GM23338 (cell line): ENCODE measurements around the gene SNRPA. TPM values are rescaled to one million over a fixed set of nuclear protein-coding genes. Genes with fewer than 3 reads are reported as not detected.

ENCODE experiments used
- ATAC-seq: fragments of 200-7000 bp; cut with Tn5 transposase; 3 replicates; pipeline ENCODE4 v1.9.1; 2020
- DNase-seq: peaks from one replicate; pipeline ENCODE4 v3.0.0-alpha.2; 2015; ENCODE audit warnings: low spot score
- H2AFZ ChIP-seq: fragments of 200-600 bp; sonication (generic); 2 replicates; pipeline ENCODE4 v1.8.0; 2016; ENCODE audit warnings: antibody characterized with exemption, mild to moderate bottlenecking, moderate library complexity
- H3F3A ChIP-seq: fragments of 200-600 bp; sonication (generic); replicated peaks from 2 replicates; pipeline ENCODE4 v1.8.0; 2017; ENCODE audit warnings: antibody characterized with exemption, mixed run types, low read depth
- H3K27ac ChIP-seq: fragments of 200-600 bp; sonication (generic); 2 replicates; pipeline ENCODE4 v1.6.1; 2016; ENCODE audit warnings: low read depth
- H3K27me3 ChIP-seq: fragments of 200-600 bp; sonication (generic); 2 replicates; pipeline ENCODE4 v1.8.0; 2016; ENCODE audit warnings: mild to moderate bottlenecking, mixed run types, moderate library complexity; ENCODE audit not compliant: insufficient read depth
- H3K36me3 ChIP-seq: fragments of 200-600 bp; sonication (generic); 2 replicates; pipeline ENCODE4 v1.8.0; 2016; ENCODE audit warnings: mild to moderate bottlenecking; ENCODE audit not compliant: insufficient read depth
- H3K4me1 ChIP-seq: fragments of 200-600 bp; sonication (generic); 2 replicates; pipeline ENCODE4 v1.8.0; 2016; ENCODE audit warnings: mild to moderate bottlenecking, moderate library complexity; ENCODE audit not compliant: insufficient read depth
- H3K4me2 ChIP-seq: fragments of 200-600 bp; sonication (generic); 2 replicates; pipeline ENCODE4 v1.7.1; 2017; ENCODE audit warnings: mixed run types
- H3K4me3 ChIP-seq: fragments of 200-600 bp; sonication (generic); 2 replicates; pipeline ENCODE4 v1.6.1; 2016; ENCODE audit warnings: mixed run types
- H3K79me2 ChIP-seq: fragments of 200-600 bp; sonication (generic); replicated peaks from 2 replicates; pipeline ENCODE4 v1.8.0; 2017; ENCODE audit warnings: mild to moderate bottlenecking; ENCODE audit not compliant: insufficient read depth
- H3K9me2 ChIP-seq: fragments of 200-600 bp; sonication (generic); 2 replicates; pipeline ENCODE4 v1.8.0; 2017; ENCODE audit not compliant: insufficient read depth
- H4K20me1 ChIP-seq: fragments of 200-600 bp; sonication (generic); replicated peaks from 2 replicates; pipeline ENCODE4 v1.8.0; 2017; ENCODE audit warnings: mild to moderate bottlenecking; ENCODE audit not compliant: insufficient read depth
- H3K27ac Mint-ChIP-seq: 2 replicates; pipeline ENCODE4 v1.8.0; 2020; ENCODE audit warnings: inconsistent platforms, mild to moderate bottlenecking, moderate library complexity, mixed read lengths
- H3K27me3 Mint-ChIP-seq: 3 replicates; pipeline ENCODE4 v1.8.0; 2022; ENCODE audit warnings: low read depth, mild to moderate bottlenecking, moderate library complexity, mixed read lengths, inconsistent platforms; ENCODE audit not compliant: insufficient read depth, poor library complexity
- H3K36me3 Mint-ChIP-seq: 3 replicates; pipeline ENCODE4 v1.8.0; 2021; ENCODE audit warnings: low read depth, mild to moderate bottlenecking, inconsistent platforms, moderate library complexity, mixed read lengths
- H3K4me1 Mint-ChIP-seq: 3 replicates; pipeline ENCODE4 v1.8.0; 2020; ENCODE audit warnings: mild to moderate bottlenecking, inconsistent platforms, mixed read lengths
- H3K4me3 Mint-ChIP-seq: 3 replicates; pipeline ENCODE4 v1.8.0; 2021; ENCODE audit warnings: moderate library complexity, mild to moderate bottlenecking, inconsistent platforms, mixed read lengths
- H3K9me3 Mint-ChIP-seq: 3 replicates; pipeline ENCODE4 v1.8.0; 2020; ENCODE audit warnings: moderate library complexity, mild to moderate bottlenecking, inconsistent platforms, mixed read lengths
- EZH2 ChIP-seq: fragments of 200-600 bp; sonication (generic); IDR thresholded peaks from one replicate; pipeline ENCODE4 v1.8.0; 2017; ENCODE audit warnings: antibody characterized with exemption, mild to moderate bottlenecking, low read depth; ENCODE audit not compliant: unreplicated experiment
- EZH2phosphoT487 ChIP-seq: fragments of 200-600 bp; sonication (generic); IDR thresholded peaks from one replicate; pipeline ENCODE4 v1.8.1; 2018; ENCODE audit warnings: antibody characterized with exemption; ENCODE audit not compliant: unreplicated experiment
- POLR2AphosphoS5 ChIP-seq: IDR thresholded peaks from 2 replicates; pipeline ENCODE4 v1.6.1; 2016; ENCODE audit warnings: antibody characterized with exemption, low read depth
- ZNF331 ChIP-seq: fragments of 250-450 bp; sonication (Bioruptor Pico); IDR thresholded peaks from 2 replicates; pipeline ENCODE4 v1.5.0; 2020; ENCODE audit warnings: low read depth, mild to moderate bottlenecking, moderate library complexity
- polyA plus RNA-seq: library from polyadenylated mRNA; unstranded; fragments of >200 nt; fragmentation: Nextera tagmentation; extraction: Ambion mirVana; gene quantifications from 2 replicates; pipeline ENCODE4 v1.2.1, GENCODE V29; 2016
- total RNA-seq: library from RNA; depleted of rRNA; stranded (reverse); fragments of >200 nt; shearing (Covaris generic); gene quantifications from 2 replicates; pipeline ENCODE4 v1.2.3, GENCODE V29; 2014
- TF ChIP-seq, protein P1 (sequence below): fragments of 250-450 bp; sonication (Bioruptor Pico); IDR thresholded peaks from 2 replicates; pipeline ENCODE4 v1.5.0; 2020; ENCODE audit warnings: mild to moderate bottlenecking, moderate library complexity
- TF ChIP-seq, protein P2 (sequence below), 2 experiments: fragments of 200-600 bp in 1 of 2; sonication (generic) in 1 of 2; conservative IDR thresholded peaks; 2 replicates each; pipeline versions ENCODE4 v1.5.1 to v1.6.1; 2016 to 2017; ENCODE audit warnings: antibody characterized with exemption in 2 of 2, low read depth in 2 of 2, mild to moderate bottlenecking in 2 of 2, moderate library complexity in 1 of 2

SNRPA gene
- total and polyA plus RNA-seq, 2 experiments from 2014 or later, result 295 to 326 TPM

DNA sequence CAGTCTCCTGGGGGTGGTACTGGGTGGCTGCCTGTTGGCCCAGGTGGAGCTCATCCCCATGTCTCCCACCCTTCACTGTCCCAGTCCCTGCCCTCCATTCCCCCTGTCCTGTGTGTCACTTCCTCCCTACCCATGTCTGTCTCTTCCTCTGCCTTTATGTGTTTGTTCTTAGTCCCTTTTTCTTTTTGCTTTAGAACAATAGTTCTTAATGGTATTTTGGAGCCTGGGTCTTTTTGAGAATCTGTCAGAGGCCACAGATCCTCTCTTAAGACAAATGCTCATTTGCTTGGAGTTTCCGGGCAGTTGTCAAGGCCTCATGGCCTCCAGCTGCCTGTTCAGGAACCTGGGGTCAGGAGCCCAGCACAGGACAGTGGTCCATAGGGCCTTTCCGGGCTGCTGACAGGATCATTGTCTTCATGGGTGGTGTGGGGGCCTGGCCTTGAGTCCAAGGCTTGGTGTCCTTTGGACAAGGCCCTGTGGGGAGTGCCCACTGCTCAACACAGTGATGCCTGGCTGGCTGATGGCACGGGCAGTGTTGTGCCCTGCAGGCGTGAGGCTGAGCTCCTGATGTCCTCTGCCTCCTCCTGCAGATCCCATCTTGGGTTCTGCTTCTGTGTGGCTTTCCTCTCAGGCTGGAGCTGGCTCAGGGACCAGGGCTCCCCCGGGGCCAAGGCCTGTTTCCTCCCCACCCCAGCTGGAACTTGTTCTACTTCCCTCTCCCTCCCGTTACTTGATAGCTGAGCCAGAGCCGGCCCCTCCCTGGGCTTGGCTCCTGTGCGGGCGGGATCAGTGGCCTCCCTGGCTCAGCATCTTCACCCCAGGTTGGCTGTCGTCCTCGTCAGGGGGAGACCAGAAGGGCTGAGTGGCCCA, 51.5 kb downstream of the SNRPA start:
- H3K27me3 Mint-ChIP-seq, result peaks cover 53% of the 10 kb centered on the region
- peaks cover 74% of the 10 kb centered on the region for H3K79me2 ChIP-seq
- no peaks in the 10 kb centered on the region for H3K27me3 ChIP-seq
- peaks cover 35% of the 10 kb centered on the region for H3F3A ChIP-seq
- no peak for ATAC-seq
- peaks cover 53% of the 10 kb centered on the region for H3K36me3 Mint-ChIP-seq
- TF ChIP-seq EZH2 (no peak), POLR2AphosphoS5 (no peak)
- H3K4me2 ChIP-seq, result peak overlapping the region; percentile 71; the same call in 1 of the 2 replicates
- no peak overlapping the region for H2AFZ ChIP-seq
- no peak for DNase-seq
- peak overlapping the region; percentile 56 for H3K4me3 Mint-ChIP-seq
- H3K4me1 ChIP-seq, result peaks cover 61% of the 10 kb centered on the region
- H3K9me3 Mint-ChIP-seq, result no peaks in the 10 kb centered on the region
- peaks cover 66% of the 10 kb centered on the region for H3K4me1 Mint-ChIP-seq
- H3K36me3 ChIP-seq, result peaks cover 8% of the 10 kb centered on the region; the same call in 1 of the 2 replicates
- peak overlapping the region; percentile 88; the same call in 1 of the 2 replicates for H3K27ac Mint-ChIP-seq
- H3K9me2 ChIP-seq, result no peaks in the 10 kb centered on the region
- H3K27ac ChIP-seq, result 0 out of 2 replicates have a peak overlapping the region, but pooled peaks have one; percentile 64
- H3K4me3 ChIP-seq, result peak overlapping the region; percentile 35
- H4K20me1 ChIP-seq, result peaks cover 55% of the 10 kb centered on the region

DNA sequence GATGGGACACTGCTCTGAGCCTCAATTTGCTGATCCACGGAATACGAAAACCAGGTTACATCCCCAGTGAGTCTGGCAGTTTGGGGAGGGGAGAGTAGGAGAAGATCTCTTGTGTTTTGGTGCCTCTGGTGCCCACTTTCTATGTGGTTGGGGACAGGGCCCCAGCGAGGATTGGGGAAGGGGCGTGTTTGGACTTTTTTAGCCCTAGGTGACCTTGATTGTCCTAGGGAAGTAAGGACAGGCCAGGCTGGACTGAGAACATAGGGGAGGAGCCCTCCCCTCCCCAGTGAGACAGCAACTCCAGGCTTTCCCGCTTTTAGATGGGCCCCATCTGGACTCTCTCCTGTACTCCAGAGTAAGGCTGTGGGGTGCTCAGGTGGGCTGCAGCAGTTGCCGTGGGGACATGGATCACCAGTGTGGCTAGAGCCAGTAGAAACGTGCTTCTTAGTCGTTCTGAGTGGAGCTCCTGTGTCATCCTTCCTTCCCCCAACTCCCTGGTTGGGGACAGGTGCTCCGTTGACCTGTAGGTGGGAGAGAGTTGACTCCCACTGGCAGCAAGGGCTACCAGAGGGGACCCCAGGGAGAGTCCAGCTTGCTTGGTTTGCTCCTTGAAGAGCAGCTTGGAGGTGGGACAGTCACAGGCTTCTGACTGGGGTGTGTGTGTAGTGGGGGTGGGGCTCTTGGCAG, 52.3 kb downstream of the SNRPA start:
- Histone ChIP-seq H4K20me1 (peaks cover 62% of the 10 kb centered on the region), H3F3A (peaks cover 36% of the 10 kb centered on the region), H3K36me3 (peaks cover 8% of the 10 kb centered on the region; the same call in 1 of the 2 replicates), H3K4me2 (peak overlapping the region; percentile 71), H3K27me3 (no peaks in the 10 kb centered on the region), H3K79me2 (peaks cover 80% of the 10 kb centered on the region), H3K27ac (peak overlapping the region; percentile 64; the same call in 1 of the 2 replicates), H3K4me3 (peak overlapping the region; percentile 35), H3K9me2 (no peaks in the 10 kb centered on the region), H2AFZ (no peak overlapping the region), H3K4me1 (peaks cover 63% of the 10 kb centered on the region)
- H3K4me3 Mint-ChIP-seq, result peak overlapping the region; percentile 56
- peaks cover 61% of the 10 kb centered on the region for H3K36me3 Mint-ChIP-seq
- peaks cover 52% of the 10 kb centered on the region for H3K27me3 Mint-ChIP-seq
- no peak for DNase-seq
- H3K27ac Mint-ChIP-seq, result peak overlapping the region; percentile 88; the same call in 1 of the 2 replicates
- no peaks in the 10 kb centered on the region for H3K9me3 Mint-ChIP-seq
- no peak for ATAC-seq
- TF ChIP-seq ZNF331 (CRISPR knock-in tag) (no peak), EZH2phosphoT487 (no peak)
- TF ChIP-seq, protein P1, sequence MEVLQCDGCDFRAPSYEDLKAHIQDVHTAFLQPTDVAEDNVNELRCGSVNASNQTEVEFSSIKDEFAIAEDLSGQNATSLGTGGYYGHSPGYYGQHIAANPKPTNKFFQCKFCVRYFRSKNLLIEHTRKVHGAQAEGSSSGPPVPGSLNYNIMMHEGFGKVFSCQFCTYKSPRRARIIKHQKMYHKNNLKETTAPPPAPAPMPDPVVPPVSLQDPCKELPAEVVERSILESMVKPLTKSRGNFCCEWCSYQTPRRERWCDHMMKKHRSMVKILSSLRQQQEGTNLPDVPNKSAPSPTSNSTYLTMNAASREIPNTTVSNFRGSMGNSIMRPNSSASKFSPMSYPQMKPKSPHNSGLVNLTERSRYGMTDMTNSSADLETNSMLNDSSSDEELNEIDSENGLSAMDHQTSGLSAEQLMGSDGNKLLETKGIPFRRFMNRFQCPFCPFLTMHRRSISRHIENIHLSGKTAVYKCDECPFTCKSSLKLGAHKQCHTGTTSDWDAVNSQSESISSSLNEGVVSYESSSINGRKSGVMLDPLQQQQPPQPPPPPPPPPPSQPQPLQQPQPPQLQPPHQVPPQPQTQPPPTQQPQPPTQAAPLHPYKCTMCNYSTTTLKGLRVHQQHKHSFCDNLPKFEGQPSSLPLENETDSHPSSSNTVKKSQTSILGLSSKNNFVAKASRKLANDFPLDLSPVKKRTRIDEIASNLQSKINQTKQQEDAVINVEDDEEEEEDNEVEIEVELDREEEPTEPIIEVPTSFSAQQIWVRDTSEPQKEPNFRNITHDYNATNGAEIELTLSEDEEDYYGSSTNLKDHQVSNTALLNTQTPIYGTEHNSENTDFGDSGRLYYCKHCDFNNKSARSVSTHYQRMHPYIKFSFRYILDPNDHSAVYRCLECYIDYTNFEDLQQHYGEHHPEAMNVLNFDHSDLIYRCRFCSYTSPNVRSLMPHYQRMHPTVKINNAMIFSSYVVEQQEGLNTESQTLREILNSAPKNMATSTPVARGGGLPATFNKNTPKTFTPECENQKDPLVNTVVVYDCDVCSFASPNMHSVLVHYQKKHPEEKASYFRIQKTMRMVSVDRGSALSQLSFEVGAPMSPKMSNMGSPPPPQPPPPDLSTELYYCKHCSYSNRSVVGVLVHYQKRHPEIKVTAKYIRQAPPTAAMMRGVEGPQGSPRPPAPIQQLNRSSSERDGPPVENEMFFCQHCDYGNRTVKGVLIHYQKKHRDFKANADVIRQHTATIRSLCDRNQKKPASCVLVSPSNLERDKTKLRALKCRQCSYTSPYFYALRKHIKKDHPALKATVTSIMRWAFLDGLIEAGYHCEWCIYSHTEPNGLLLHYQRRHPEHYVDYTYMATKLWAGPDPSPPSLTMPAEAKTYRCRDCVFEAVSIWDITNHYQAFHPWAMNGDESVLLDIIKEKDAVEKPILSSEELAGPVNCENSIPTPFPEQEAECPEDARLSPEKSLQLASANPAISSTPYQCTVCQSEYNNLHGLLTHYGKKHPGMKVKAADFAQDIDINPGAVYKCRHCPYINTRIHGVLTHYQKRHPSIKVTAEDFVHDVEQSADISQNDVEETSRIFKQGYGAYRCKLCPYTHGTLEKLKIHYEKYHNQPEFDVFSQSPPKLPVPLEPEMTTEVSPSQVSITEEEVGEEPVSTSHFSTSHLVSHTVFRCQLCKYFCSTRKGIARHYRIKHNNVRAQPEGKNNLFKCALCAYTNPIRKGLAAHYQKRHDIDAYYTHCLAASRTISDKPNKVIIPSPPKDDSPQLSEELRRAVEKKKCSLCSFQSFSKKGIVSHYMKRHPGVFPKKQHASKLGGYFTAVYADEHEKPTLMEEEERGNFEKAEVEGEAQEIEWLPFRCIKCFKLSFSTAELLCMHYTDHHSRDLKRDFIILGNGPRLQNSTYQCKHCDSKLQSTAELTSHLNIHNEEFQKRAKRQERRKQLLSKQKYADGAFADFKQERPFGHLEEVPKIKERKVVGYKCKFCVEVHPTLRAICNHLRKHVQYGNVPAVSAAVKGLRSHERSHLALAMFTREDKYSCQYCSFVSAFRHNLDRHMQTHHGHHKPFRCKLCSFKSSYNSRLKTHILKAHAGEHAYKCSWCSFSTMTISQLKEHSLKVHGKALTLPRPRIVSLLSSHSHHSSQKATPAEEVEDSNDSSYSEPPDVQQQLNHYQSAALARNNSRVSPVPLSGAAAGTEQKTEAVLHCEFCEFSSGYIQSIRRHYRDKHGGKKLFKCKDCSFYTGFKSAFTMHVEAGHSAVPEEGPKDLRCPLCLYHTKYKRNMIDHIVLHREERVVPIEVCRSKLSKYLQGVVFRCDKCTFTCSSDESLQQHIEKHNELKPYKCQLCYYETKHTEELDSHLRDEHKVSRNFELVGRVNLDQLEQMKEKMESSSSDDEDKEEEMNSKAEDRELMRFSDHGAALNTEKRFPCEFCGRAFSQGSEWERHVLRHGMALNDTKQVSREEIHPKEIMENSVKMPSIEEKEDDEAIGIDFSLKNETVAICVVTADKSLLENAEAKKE (CRISPR knock-in tag), result no peak
- TF ChIP-seq, protein P2, sequence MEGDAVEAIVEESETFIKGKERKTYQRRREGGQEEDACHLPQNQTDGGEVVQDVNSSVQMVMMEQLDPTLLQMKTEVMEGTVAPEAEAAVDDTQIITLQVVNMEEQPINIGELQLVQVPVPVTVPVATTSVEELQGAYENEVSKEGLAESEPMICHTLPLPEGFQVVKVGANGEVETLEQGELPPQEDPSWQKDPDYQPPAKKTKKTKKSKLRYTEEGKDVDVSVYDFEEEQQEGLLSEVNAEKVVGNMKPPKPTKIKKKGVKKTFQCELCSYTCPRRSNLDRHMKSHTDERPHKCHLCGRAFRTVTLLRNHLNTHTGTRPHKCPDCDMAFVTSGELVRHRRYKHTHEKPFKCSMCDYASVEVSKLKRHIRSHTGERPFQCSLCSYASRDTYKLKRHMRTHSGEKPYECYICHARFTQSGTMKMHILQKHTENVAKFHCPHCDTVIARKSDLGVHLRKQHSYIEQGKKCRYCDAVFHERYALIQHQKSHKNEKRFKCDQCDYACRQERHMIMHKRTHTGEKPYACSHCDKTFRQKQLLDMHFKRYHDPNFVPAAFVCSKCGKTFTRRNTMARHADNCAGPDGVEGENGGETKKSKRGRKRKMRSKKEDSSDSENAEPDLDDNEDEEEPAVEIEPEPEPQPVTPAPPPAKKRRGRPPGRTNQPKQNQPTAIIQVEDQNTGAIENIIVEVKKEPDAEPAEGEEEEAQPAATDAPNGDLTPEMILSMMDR (conservative IDR thresholded peaks at IDR 0.05; ENCODE audit: low read depth in 2 of 2), result no peak
- H3K4me1 Mint-ChIP-seq, result peaks cover 69% of the 10 kb centered on the region
